Hepatocyte (in vitro differentiated cells): Measurements from ENCODE around the gene GINM1. TPM values are rescaled to one million over a fixed set of nuclear protein-coding genes. Genes with fewer than 3 reads are reported as not detected.

ENCODE experiments used
- DNase-seq: peaks from one replicate; pipeline ENCODE4 v3.0.0-alpha.2; 2016; ENCODE audit warnings: low spot score
- H2AFZ ChIP-seq: fragments of 200-600 bp; sonication (generic); 2 replicates; pipeline ENCODE4 v1.6.0; 2016; ENCODE audit warnings: antibody characterized with exemption, mild to moderate bottlenecking
- H3K27ac ChIP-seq: fragments of 200-600 bp; sonication (generic); 2 replicates; pipeline ENCODE4 v1.5.1; 2016; ENCODE audit warnings: mild to moderate bottlenecking
- H3K27me3 ChIP-seq: fragments of 200-600 bp; sonication (generic); 2 replicates; pipeline ENCODE4 v1.6.1; 2016
- H3K36me3 ChIP-seq: fragments of 200-600 bp; sonication (generic); replicated peaks from 2 replicates; pipeline ENCODE4 v1.5.1; 2016; ENCODE audit warnings: low read depth; ENCODE audit not compliant: insufficient read depth
- H3K4me1 ChIP-seq: fragments of 200-600 bp; sonication (generic); 2 replicates; pipeline ENCODE4 v1.5.1; 2016; ENCODE audit warnings: mild to moderate bottlenecking, moderate library complexity; ENCODE audit not compliant: insufficient read depth
- H3K4me2 ChIP-seq: fragments of 200-600 bp; sonication (generic); 2 replicates; pipeline ENCODE4 v1.6.0; 2016
- H3K4me3 ChIP-seq: fragments of 200-600 bp; sonication (generic); 2 replicates; pipeline ENCODE4 v1.5.1; 2016; ENCODE audit warnings: mild to moderate bottlenecking
- H3K79me2 ChIP-seq: fragments of 200-600 bp; sonication (generic); 2 replicates; pipeline ENCODE4 v1.6.0; 2017; ENCODE audit warnings: mild to moderate bottlenecking
- H3K9me2 ChIP-seq: fragments of 200-600 bp; sonication (generic); replicated peaks from 2 replicates; pipeline ENCODE4 v1.6.0; 2017; ENCODE audit warnings: mild to moderate bottlenecking; ENCODE audit not compliant: insufficient read depth
- H3K9me3 ChIP-seq: fragments of 200-600 bp; sonication (generic); 2 replicates; pipeline ENCODE4 v1.5.1; 2016; ENCODE audit warnings: low read depth, mild to moderate bottlenecking
- H4K20me1 ChIP-seq: fragments of 200-600 bp; sonication (generic); 2 replicates; pipeline ENCODE4 v1.6.0; 2016; ENCODE audit warnings: mild to moderate bottlenecking; ENCODE audit not compliant: insufficient read depth, poor library complexity, severe bottlenecking
- CTCF ChIP-seq: fragments of 200-600 bp; sonication (generic); IDR thresholded peaks from 2 replicates; pipeline ENCODE4 v1.5.1; 2016; ENCODE audit warnings: antibody characterized with exemption, mild to moderate bottlenecking; ENCODE audit not compliant: poor library complexity
- EZH2 ChIP-seq: fragments of 200-600 bp; sonication (generic); IDR thresholded peaks from 2 replicates; pipeline ENCODE4 v1.6.1; 2016; ENCODE audit warnings: antibody characterized with exemption, mild to moderate bottlenecking, borderline replicate concordance
- EZH2phosphoT487 ChIP-seq: fragments of 200-600 bp; sonication (generic); IDR thresholded peaks from one replicate; pipeline ENCODE4 v1.6.1; 2018; ENCODE audit warnings: antibody characterized with exemption, mild to moderate bottlenecking, low read depth, moderate library complexity; ENCODE audit not compliant: unreplicated experiment, severe bottlenecking
- WGBS: methylation state at CpG from one replicate; pipeline ENCODE4 v1.1.6; 2016; ENCODE audit warnings: low lambda C conversion rate; ENCODE audit errors: missing lambda C conversion rate; 5-methylcytosine and 5-hydroxymethylcytosine counted together
- polyA plus RNA-seq: library from polyadenylated mRNA; unstranded; fragments of >200 nt; fragmentation: Nextera tagmentation; extraction: Ambion mirVana; gene quantifications from 2 replicates; pipeline ENCODE4 v1.2.1, GENCODE V29; 2016
- small RNA-seq: library from RNA; depleted of rRNA; stranded (forward); fragments of <200 nt; gene quantifications from one replicate; pipeline ENCODE3, GENCODE V24; 2014
- total RNA-seq: library from RNA; depleted of rRNA; stranded (reverse); fragments of >200 nt; gene quantifications from 2 replicates; pipeline ENCODE4 v1.2.3, GENCODE V29; 2014

The GINM1 gene
- total and polyA plus RNA-seq, 2 experiments from 2014 or later: 45.7 to 50.8 TPM

- TF ChIP-seq EZH2: no peak
- H3K4me3 ChIP-seq: no peak overlapping the region
- 97% methylated on average over 4 of the region's 4 CpGs for WGBS
- no peak overlapping the region for H3K4me2 ChIP-seq
- H3K27ac ChIP-seq: no peak overlapping the region
- H3K79me2 ChIP-seq: no peaks in the 10 kb centered on the region
- DNase-seq: no peak
- H4K20me1 ChIP-seq: no peaks in the 10 kb centered on the region
- H3K9me3 ChIP-seq: no peaks in the 10 kb centered on the region
- H3K9me2 ChIP-seq: no peaks in the 10 kb centered on the region
- H3K4me1 ChIP-seq: no peaks in the 10 kb centered on the region
- H3K36me3 ChIP-seq: no peaks in the 10 kb centered on the region
- H2AFZ ChIP-seq: no peak overlapping the region
- H3K27me3 ChIP-seq: no peaks in the 10 kb centered on the region
These were observed 62.8 kb downstream of the GINM1 start for GRCh38 chr6:149628875-149629510.

- 95% methylated on average over 1 of the region's 1 CpG for WGBS
These were observed 68.1 kb downstream of the GINM1 start for GRCh38 chr6:149634315-149634714.

GRCh38 chr6:149636124-149636523 lies 69.9 kb downstream of the GINM1 start:
- 60% methylated on average over 2 of the region's 2 CpGs for WGBS
- H2AFZ ChIP-seq: no peak overlapping the region
- no peak overlapping the region for H3K4me3 ChIP-seq
- no peaks in the 10 kb centered on the region for H3K4me1 ChIP-seq
- no peaks in the 10 kb centered on the region for H3K9me3 ChIP-seq
- no peaks in the 10 kb centered on the region for H3K9me2 ChIP-seq
- H3K27me3 ChIP-seq: no peaks in the 10 kb centered on the region
- no peak overlapping the region for H3K27ac ChIP-seq
- DNase-seq: no peak
- no peaks in the 10 kb centered on the region for H4K20me1 ChIP-seq
- no peaks in the 10 kb centered on the region for H3K36me3 ChIP-seq
- no peak overlapping the region for H3K4me2 ChIP-seq
- H3K79me2 ChIP-seq: peaks cover 12% of the 10 kb centered on the region
- TF ChIP-seq CTCF (no peak), EZH2 (no peak), EZH2phosphoT487 (no peak)

More at GRCh38 chr6:149634315-149634714, 68.1 kb downstream of the GINM1 start:
- DNase-seq: no peak
- Histone ChIP-seq H2AFZ (no peak overlapping the region), H3K79me2 (peaks cover 2% of the 10 kb centered on the region), H4K20me1 (no peaks in the 10 kb centered on the region), H3K36me3 (no peaks in the 10 kb centered on the region), H3K4me3 (no peak overlapping the region), H3K9me3 (no peaks in the 10 kb centered on the region), H3K27me3 (no peaks in the 10 kb centered on the region), H3K9me2 (no peaks in the 10 kb centered on the region), H3K27ac (no peak overlapping the region), H3K4me1 (no peaks in the 10 kb centered on the region), H3K4me2 (no peak overlapping the region)
- no peak for TF ChIP-seq CTCF
- no peak for TF ChIP-seq EZH2phosphoT487
- TF ChIP-seq EZH2: no peak

Small RNA genes lying within 50 kb of the gene (small RNA-seq; reads per million reads assigned to genes)
- gene RF00019: not detected
- gene RF00410: not detected
- not detected for gene RNU7-3P

Other genes starting within 250 kb of the GINM1 start
- gene TAB2, start 248.7 kb upstream of the GINM1 start, total RNA-seq: 51.3 and 51.9 TPM in 2 replicates
- 9.4 and 14.2 TPM in 2 replicates for gene TAB2, start 248.7 kb upstream of the GINM1 start, polyA plus RNA-seq
- gene SUMO4, start 166.1 kb upstream of the GINM1 start, total RNA-seq: 2.2 and 2.6 TPM in 2 replicates
- 0.24 and 0.36 TPM in 2 replicates for gene SUMO4, start 166.1 kb upstream of the GINM1 start, polyA plus RNA-seq
- 0.50 and 1.7 TPM in 2 replicates for gene ZC3H12D, start 81.4 kb upstream of the GINM1 start, total RNA-seq
- 0.06 and 0.44 TPM in 2 replicates for gene ZC3H12D, start 81.4 kb upstream of the GINM1 start, polyA plus RNA-seq
- gene PPIL4, start 20.3 kb upstream of the GINM1 start, total RNA-seq: 38.5 and 38.7 TPM in 2 replicates
- 31.4 and 33.8 TPM in 2 replicates for gene PPIL4, start 20.3 kb upstream of the GINM1 start, polyA plus RNA-seq
- 18.4 and 18.5 TPM in 2 replicates for gene KATNA1, start 82.3 kb downstream of the GINM1 start, total RNA-seq
- 15.6 and 17.2 TPM in 2 replicates for gene KATNA1, start 82.3 kb downstream of the GINM1 start, polyA plus RNA-seq
- gene LATS1, start 151.7 kb downstream of the GINM1 start, total RNA-seq: 23.7 and 26.2 TPM in 2 replicates
- 6.6 and 7.9 TPM in 2 replicates for gene LATS1, start 151.7 kb downstream of the GINM1 start, polyA plus RNA-seq
- 33.6 and 37.2 TPM in 2 replicates for gene NUP43, start 180.2 kb downstream of the GINM1 start, total RNA-seq
- gene NUP43, start 180.2 kb downstream of the GINM1 start, polyA plus RNA-seq: 7.0 and 9.8 TPM in 2 replicates
- gene PCMT1, start 183.4 kb downstream of the GINM1 start, total RNA-seq: 107 and 110 TPM in 2 replicates
- gene PCMT1, start 183.4 kb downstream of the GINM1 start, polyA plus RNA-seq: 126 and 130 TPM in 2 replicates